ENCODE results near the gene ACAP3.

The ACAP3 gene

GRCh38 chr1:1331068-1331965 is 23.6 kb upstream of the ACAP3 start, which contains the start of gene TAS1R3:
TSS of gene TAS1R3 (plus strand) at chr1:1331280. CDS start at chr1:1331346, 66 bp downstream.
- no peak for DNase-seq (ENCODE audit: low read depth in 1 of 2, low spot score in 1 of 2)

- DNase-seq (ENCODE audit: low read depth in 1 of 2, low spot score in 1 of 2) = no peak
Measured at GRCh38 chr1:1330366-1331067, 22.8 kb upstream of the ACAP3 start.

GRCh38 chr1:1329304-1330210 is 21.8 kb upstream of the ACAP3 start:
- no peak for DNase-seq (ENCODE audit: low read depth in 1 of 2, low spot score in 1 of 2)

- DNase-seq (ENCODE audit: low read depth in 1 of 2, low spot score in 1 of 2) = no peak
Measured at GRCh38 chr1:1328254-1328653, 20.5 kb upstream of the ACAP3 start.

DNA sequence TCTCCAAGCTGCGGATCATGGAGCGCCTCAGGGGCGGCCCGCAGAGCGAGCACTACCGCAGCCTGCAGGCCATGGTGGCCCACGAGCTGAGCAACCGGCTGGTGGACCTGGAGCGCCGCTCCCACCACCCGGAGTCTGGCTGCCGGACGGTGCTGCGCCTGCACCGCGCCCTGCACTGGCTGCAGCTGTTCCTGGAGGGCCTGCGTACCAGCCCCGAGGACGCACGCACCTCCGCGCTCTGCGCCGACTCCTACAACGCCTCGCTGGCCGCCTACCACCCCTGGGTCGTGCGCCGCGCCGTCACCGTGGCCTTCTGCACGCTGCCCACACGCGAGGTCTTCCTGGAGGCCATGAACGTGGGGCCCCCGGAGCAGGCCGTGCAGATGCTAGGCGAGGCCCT is 19.6 kb upstream of the ACAP3 start:
- DNase-seq (ENCODE audit: low read depth in 1 of 2, low spot score in 1 of 2) = no peak

DNA sequence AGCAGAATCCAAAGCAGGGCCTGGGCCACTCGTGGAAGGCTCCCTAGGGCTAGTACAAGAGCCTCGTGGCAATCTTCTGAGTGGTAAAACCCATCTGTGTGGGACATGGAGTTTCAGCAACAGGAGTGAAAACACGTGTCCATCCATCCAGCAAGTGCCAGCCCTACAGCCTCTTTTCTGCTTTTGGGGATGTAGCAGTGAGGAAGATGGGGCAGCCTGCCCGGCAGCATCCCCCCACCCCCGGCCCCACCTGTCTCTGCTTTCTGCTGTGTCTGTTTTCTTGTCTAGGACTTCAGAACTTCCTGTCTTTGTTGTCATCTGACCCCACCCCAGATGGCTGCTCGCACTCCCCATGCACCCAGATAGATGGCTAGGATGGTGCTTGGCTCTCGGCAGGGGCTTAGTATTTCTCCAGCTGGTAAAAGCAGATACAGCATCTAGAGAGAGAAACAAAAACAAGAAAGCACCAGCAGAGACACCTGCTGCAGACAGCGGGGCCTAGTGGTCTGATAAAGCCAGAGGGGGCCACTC is 18.4 kb upstream of the ACAP3 start:
- no peak for DNase-seq (ENCODE audit: low read depth in 1 of 2, low spot score in 1 of 2)

- DNase-seq (ENCODE audit: low read depth in 1 of 2, low spot score in 1 of 2) = no peak
Measured at GRCh38 chr1:1325288-1326074, 17.8 kb upstream of the ACAP3 start.

- DNase-seq (ENCODE audit: low read depth in 1 of 2, low spot score in 1 of 2) = peak; percentile 91 to 94
Measured at GRCh38 chr1:1324524-1325287, 17.0 kb upstream of the ACAP3 start, which contains the start of the genes CPTP and INTS11. TSS of gene CPTP (plus strand) at chr1:1324802. CDS start at chr1:1326911, 2,109 bp downstream. TSS of gene INTS11 (minus strand) at chr1:1324660. CDS start at chr1:1324608, 52 bp downstream.

DNA sequence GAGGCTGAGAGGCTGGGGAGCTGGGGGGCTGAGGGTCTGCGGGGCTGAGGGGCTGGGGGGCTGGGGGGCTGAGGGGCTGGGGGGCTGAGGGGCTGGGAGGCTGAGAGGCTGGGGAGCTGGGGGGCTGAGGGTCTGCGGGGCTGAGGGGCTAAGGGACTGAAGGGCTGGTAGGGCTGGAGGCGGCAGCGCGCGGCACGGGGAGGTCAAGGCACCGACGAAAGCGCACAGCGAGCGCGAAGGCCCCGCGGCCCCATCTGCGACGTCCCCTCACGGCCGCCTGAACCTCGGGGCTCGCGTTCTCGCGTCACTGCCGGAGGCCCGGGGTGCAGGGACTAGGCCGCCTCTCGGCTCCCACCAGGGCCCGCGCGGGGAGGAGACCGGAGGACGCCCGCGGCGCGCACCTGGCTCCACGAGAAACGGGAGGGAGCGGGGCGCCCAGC is 16.4 kb upstream of the ACAP3 start:
- no peak for DNase-seq (ENCODE audit: low read depth in 1 of 2, low spot score in 1 of 2)

DNA sequence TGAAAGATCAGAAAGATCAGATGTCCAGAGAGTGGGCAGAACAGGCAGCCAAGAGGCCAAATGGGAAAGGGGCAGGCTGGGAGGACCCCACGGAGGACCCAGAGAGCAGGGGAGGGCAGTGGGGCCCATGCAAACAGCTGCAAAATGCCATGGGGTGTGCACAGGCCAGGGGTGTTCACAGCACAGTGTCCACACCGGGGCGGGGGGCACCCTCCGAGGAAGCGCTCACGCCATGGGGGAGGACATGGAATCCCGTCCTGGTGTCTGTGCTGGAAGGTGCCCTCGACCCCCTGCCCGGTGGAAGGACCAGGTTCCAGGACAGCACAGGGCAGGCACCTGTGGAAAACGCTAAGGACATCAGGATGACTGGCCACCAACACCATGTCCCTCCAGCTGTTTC is 15.2 kb upstream of the ACAP3 start:
- DNase-seq (ENCODE audit: low read depth in 1 of 2, low spot score in 1 of 2) = no peak

GRCh38 chr1:1322418-1322817 is 14.7 kb upstream of the ACAP3 start:
- no peak for DNase-seq (ENCODE audit: low read depth in 1 of 2, low spot score in 1 of 2)

DNA sequence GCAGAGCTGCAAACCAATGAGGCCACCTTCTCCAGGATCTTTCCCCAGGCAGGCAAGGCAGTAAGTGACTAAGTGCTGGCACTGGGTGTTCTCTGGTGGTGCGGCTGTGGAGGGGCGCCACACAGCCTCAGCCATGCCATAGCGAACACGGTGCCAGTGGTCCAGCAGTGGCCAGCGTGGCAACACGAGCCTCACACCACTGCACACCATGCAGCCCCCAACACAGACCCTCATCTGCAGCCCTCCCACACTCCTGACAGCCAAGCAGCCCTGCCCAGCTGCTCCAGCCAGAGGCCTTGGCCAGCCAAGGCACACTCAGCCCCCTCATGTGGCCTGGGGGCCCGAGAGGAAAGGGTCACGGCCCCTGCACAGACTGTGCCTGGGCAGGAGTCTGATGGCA is 13.7 kb upstream of the ACAP3 start:
- DNase-seq (ENCODE audit: low read depth in 1 of 2, low spot score in 1 of 2) = no peak

GRCh38 chr1:1320666-1321448 is 13.1 kb upstream of the ACAP3 start:
- DNase-seq (ENCODE audit: low read depth in 1 of 2, low spot score in 1 of 2) = no peak

DNA sequence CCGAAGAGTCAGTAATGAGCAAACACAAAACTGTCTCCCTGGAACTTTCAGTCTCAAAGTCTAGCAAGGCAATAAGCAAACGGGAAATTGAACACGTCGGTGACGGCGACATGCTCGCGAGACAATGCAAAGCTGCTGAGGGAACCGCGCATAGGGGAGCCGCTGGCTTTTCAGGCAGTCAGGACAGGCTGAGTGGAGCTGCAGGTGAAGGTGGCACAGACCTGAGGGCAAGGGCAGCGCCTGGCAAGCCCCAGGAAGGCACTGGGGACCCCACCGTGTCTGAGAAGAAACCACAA is 11.9 kb upstream of the ACAP3 start:
- DNase-seq (ENCODE audit: low read depth in 1 of 2, low spot score in 1 of 2) = no peak

DNA sequence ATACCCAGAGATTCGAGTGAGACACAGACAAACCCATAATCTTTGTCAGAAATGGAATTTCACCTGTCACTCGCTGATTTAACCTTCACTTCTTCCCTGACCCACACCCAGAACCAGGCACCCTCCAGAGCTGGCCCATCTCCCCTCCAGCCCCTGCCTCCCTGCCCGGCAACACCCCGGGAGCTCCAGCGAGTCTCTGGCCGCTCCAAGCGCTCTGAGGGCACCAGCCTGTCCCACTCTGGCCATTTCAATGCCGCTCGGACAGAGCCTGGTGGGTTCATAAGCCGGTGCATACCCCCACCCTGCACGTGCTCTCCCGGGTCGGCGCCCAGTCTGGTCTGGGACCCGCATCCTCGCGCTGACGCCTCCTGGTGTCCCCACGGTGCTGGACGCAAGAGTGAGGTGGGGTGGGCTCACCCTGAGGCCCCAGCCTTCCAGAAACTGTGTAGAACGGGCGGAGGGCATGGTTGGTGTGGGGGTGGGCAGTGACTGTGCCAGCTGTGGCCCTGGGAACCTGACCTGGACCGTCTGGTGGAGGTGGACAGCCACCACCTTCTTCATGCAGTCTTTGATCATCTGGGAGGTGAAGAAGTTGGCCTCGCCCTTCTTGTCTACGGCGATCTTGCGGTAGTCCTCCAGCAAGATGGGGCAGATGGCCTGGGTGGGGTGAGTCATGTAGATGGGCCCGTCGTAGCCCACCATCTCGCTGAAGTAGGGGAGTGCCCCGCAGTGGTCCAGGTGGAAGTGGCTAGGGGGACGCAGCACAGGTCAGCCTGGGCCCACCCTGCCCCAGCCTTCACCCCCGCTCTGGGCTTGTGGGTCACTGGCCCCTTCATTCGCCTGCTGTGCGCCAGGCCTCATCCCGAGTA is 11.3 kb upstream of the ACAP3 start:
- DNase-seq (ENCODE audit: low read depth in 1 of 2, low spot score in 1 of 2) = no peak

DNA sequence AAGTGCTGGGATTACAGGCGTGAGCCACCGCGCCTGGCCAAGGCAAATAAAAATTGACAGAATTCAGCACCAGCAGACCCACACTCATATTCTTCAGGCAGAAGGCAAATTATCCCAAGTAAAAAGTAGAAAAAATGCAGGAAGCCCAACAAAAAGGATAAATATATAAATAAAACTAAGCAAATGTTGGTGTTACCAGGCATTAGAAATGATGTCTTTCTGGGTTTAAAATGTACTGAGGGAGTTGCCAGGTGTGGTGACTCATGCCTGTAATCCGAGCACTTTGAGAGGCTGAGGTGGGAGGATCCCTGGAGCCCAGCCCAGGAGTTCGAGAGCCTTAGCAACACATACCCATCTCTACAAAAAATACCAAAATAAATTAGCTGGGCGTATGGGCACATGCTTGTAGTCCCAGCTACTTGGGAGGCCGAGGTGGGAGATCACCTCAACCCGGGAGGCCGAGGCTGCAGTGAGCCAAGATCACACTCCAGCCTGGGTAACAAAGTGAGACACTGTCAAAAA is 10.5 kb upstream of the ACAP3 start:
- DNase-seq (ENCODE audit: low read depth in 1 of 2, low spot score in 1 of 2) = no peak

- DNase-seq (ENCODE audit: low read depth in 1 of 2, low spot score in 1 of 2) = no peak
Measured at GRCh38 chr1:1317420-1317819, 9.7 kb upstream of the ACAP3 start.

Measured in activated CD4-positive, alpha-beta T cell treated with anti-CD3 and anti-CD28 coated beads, Interleukin-2, amount 50 U/mL, for 24 hours (primary cell).